Choroid plexus epithelial cell (primary cell): ENCODE measurements around the gene AAMDC.
A peak's percentile ranks its signal among the peaks of the same experiment; 100 is the strongest.
"Not testable (repeated sequence)": the region's sequence is repeated elsewhere in the genome, so short reads cannot be mapped to it uniquely, and the experiment has no call there.

Experiments
- DNase-seq: peaks from one replicate; pipeline ENCODE4 v3.0.0-alpha.2; 2010; ENCODE audit warnings: low read depth
- H3K4me3 ChIP-seq: 2 replicates; pipeline ENCODE4 v1.5.1; 2011; ENCODE audit warnings: low read depth, mild to moderate bottlenecking, control low read depth, low read length, moderate library complexity
- CTCF ChIP-seq: conservative IDR thresholded peaks from 2 replicates; pipeline ENCODE4 v1.5.1; 2011; ENCODE audit warnings: low read depth, mild to moderate bottlenecking, control low read depth, inconsistent platforms, low read length, moderate library complexity

The AAMDC gene

GRCh38 chr11:77873345-77873744, 52.4 kb downstream of the AAMDC start:
- DNase-seq: no peak
- no peak for TF ChIP-seq CTCF
- H3K4me3 ChIP-seq: no peak overlapping the region

- DNase-seq: no peak
- no peak for TF ChIP-seq CTCF
These were observed 53.3 kb downstream of the AAMDC start for GRCh38 chr11:77874206-77874605.

DNA sequence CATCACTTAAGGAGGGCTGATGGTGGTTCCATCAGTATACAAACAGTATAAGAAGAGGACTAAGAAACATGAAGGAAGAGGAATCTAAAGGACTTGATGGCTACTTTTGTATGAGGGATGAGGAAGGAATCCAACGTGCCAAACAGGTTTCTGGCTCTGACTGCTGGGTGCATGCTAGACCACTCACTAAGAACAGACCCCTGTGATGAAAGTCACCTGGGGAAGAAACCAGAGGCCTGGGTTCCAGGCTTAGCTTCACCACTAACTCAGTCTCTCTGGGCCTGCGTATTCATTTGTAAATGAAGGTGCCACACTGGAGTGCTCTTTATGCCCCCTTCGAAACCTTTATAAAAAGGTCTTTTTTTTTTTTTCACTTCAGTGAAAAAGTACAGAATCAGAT, 55.1 kb downstream of the AAMDC start:
- no peak overlapping the region for H3K4me3 ChIP-seq
- no peak for TF ChIP-seq CTCF
- DNase-seq: no peak

More at GRCh38 chr11:77874206-77874605, 53.3 kb downstream of the AAMDC start:
- H3K4me3 ChIP-seq: no peak overlapping the region

DNA sequence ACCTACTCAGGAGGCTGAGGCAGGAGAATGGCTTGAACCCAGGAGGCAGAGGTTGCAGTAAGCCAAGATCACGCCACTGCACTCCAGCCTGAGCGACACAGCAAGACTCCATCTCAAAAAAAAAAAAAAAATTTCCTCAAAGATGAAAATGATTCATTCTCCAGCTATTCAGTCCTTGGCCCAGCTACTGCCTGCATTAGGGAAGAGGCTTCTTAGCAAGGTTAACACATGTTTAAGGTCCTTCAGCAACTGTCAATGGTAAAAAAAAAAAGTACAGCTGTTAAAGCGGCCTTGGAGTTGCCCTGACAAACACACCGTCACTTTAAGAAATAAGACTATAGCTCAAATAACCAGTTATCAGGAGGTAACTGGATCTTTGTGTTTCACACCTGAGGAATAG, 57.3 kb downstream of the AAMDC start:
- not testable (repeated sequence) for H3K4me3 ChIP-seq
- DNase-seq: peak; percentile 96

- peak; percentile 25 for TF ChIP-seq CTCF
- no peak overlapping the region for H3K4me3 ChIP-seq
- peak; percentile 81 for DNase-seq
These were observed 58.3 kb downstream of the AAMDC start for GRCh38 chr11:77879218-77879617.

DNA sequence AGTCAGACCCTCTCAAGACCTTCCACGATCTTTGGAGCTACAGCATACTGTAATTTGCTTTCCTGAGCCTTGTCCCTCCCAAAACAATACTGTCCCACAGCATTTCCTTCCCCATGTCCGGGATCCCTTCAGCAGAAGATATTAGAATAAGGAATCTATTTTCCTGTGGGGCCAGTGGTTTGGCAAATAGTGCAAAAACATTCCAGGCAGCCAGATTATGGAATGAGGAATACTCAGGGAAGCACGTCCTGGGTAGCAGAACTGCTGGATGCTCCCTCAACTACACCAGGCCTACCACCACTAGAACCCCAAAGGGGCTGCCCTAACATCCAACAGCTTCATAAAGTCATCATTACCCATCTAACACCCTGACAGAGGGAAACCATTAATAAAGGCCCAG, 61.5 kb downstream of the AAMDC start:
- no peak overlapping the region for H3K4me3 ChIP-seq
- TF ChIP-seq CTCF: no peak
- DNase-seq: no peak

DNA sequence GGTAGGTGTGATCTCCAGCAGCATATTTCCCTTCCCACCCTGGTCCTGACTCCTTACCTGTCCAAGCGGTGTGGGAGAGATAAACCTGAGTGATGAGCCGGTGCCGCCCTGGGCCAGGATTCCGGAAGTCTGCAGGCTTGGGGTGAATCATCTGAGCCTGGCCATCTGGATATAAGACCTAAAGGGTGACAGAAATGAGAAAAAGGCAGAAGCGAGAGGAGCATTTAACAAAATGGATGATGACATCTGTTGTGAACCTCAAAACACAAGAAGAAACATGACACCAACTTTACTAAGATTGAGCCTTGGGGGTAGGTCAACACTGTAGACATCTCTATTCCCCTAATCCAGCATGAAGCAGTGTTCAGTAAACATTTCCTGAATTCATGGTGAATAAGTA, 62.8 kb downstream of the AAMDC start:
- no peak overlapping the region for H3K4me3 ChIP-seq
- peak; percentile 35 for DNase-seq
- no peak for TF ChIP-seq CTCF
